SK-N-SH (cell line): ENCODE data around the gene IFI6. TPM values are rescaled to one million over a fixed set of nuclear protein-coding genes. Genes with fewer than 3 reads are reported as not detected.

Experiments used
- CTCF ChIA-PET: fragments of 300-600, 350-600 bp; formaldehyde crosslinking; extraction: SDS; loops from one replicate; lab custom pipeline; 2021; lab: Yijun Ruan, JAX
- POLR2A ChIA-PET: fragments of 350-600 bp; sonication (Branson Sonifier 250); formaldehyde crosslinking; extraction: SDS; loops from one replicate; lab custom pipeline; 2020; ENCODE audit warnings: antibody characterized with exemption, inconsistent platforms; lab: Yijun Ruan, JAX
- DNase-seq: peaks from one replicate; pipeline ENCODE4 v3.0.0; 2012
- H2AFZ ChIP-seq: fragments of 200-600 bp; sonication (generic); 2 replicates; pipeline ENCODE4 v1.8.1; 2016; ENCODE audit warnings: antibody characterized with exemption, mild to moderate bottlenecking, low read depth
- H3F3A ChIP-seq: fragments of 200-600 bp; sonication (generic); replicated peaks from 2 replicates; pipeline ENCODE3; 2016; ENCODE audit warnings: antibody characterized with exemption, mild to moderate bottlenecking; ENCODE audit not compliant: insufficient read depth
- H3K27ac ChIP-seq, 2 experiments: fragments of 200-500 bp in 1 of 2; fragments of 200-600 bp in 1 of 2; sonication (Bioruptor generic) in 1 of 2; sonication (generic), shearing (Covaris generic) in 1 of 2; 2 replicates each; pipeline versions ENCODE4 v1.5.1 to v1.6.1; 2014 to 2016; ENCODE audit warnings: low read depth in 2 of 2, inconsistent platforms in 1 of 2, low read length in 1 of 2, mild to moderate bottlenecking in 1 of 2, mixed read lengths in 1 of 2
- H3K27me3 ChIP-seq: fragments of 200-600 bp; sonication (generic), shearing (Covaris generic); 2 replicates; pipeline ENCODE4 v1.6.1; 2016; ENCODE audit warnings: mixed run types; ENCODE audit not compliant: insufficient read depth
- H3K36me3 ChIP-seq, 2 experiments: fragments of 200-500 bp in 1 of 2; fragments of 200-600 bp in 1 of 2; sonication (Bioruptor generic) in 1 of 2; sonication (generic) in 1 of 2; replicated peaks in 1 of 2; 2 replicates each; pipeline versions ENCODE3 to v1.5.1; 2014 to 2016; ENCODE audit warnings: low read length in 1 of 2, mild to moderate bottlenecking in 1 of 2; ENCODE audit not compliant: insufficient read depth in 2 of 2, control insufficient read depth in 1 of 2
- H3K4me1 ChIP-seq, 2 experiments: fragments of 200-500 bp in 1 of 2; fragments of 200-600 bp in 1 of 2; sonication (Bioruptor generic) in 1 of 2; sonication (generic), shearing (Covaris generic) in 1 of 2; 2 replicates each; pipeline versions ENCODE4 v1.5.1 to v1.6.1; 2014 to 2016; ENCODE audit warnings: low read depth in 1 of 2, low read length in 1 of 2, mixed run types in 1 of 2; ENCODE audit not compliant: insufficient read depth in 2 of 2, control insufficient read depth in 1 of 2
- H3K4me2 ChIP-seq: fragments of 200-600 bp; sonication (generic), shearing (Covaris generic); 2 replicates; pipeline ENCODE4 v1.6.1; 2017; ENCODE audit warnings: mixed run types
- H3K4me3 ChIP-seq, 2 experiments: fragments of 200-500 bp in 1 of 2; fragments of 200-600 bp in 1 of 2; sonication (Bioruptor generic) in 1 of 2; sonication (generic), shearing (Covaris generic) in 1 of 2; 2 replicates each; pipeline versions ENCODE4 v1.5.1 to v1.8.1; 2014 to 2016; ENCODE audit warnings: low read depth in 2 of 2, inconsistent platforms in 1 of 2, low read length in 1 of 2, mild to moderate bottlenecking in 1 of 2, mixed read lengths in 1 of 2, moderate library complexity in 1 of 2
- H3K79me2 ChIP-seq: fragments of 200-600 bp; sonication (generic); 2 replicates; pipeline ENCODE4 v1.8.1; 2017; ENCODE audit warnings: mild to moderate bottlenecking; ENCODE audit not compliant: insufficient read depth
- H3K9ac ChIP-seq: fragments of 200-600 bp; sonication (generic); 2 replicates; pipeline ENCODE4 v1.6.1; 2017; ENCODE audit warnings: mixed run types
- H3K9me2 ChIP-seq: fragments of 200-600 bp; sonication (generic); 2 replicates; pipeline ENCODE4 v1.6.1; 2017; ENCODE audit warnings: mixed run types
- H3K9me3 ChIP-seq: fragments of 200-600 bp; sonication (generic); 2 replicates; pipeline ENCODE4 v1.6.1; 2017; ENCODE audit warnings: mixed run types, mild to moderate bottlenecking, moderate library complexity
- H4K20me1 ChIP-seq: fragments of 200-600 bp; sonication (generic); 2 replicates; pipeline ENCODE4 v1.6.1; 2017; ENCODE audit warnings: mild to moderate bottlenecking, mixed run types; ENCODE audit not compliant: insufficient read depth
- EZH2phosphoT487 ChIP-seq: fragments of 200-600 bp; sonication (generic); IDR thresholded peaks from 2 replicates; pipeline ENCODE4 v1.6.1; 2017; ENCODE audit warnings: low read depth, mixed run types, mild to moderate bottlenecking, antibody characterized with exemption, moderate library complexity, borderline replicate concordance
- FOSL2 ChIP-seq: IDR thresholded peaks from 2 replicates; pipeline ENCODE4 v1.4.0; 2012; ENCODE audit warnings: low read depth, mild to moderate bottlenecking, moderate library complexity, borderline replicate concordance
- MEF2A ChIP-seq: IDR thresholded peaks from 2 replicates; pipeline ENCODE4 v1.4.0; 2012; ENCODE audit warnings: low read depth, borderline replicate concordance
- MXI1 ChIP-seq: IDR thresholded peaks from 2 replicates; pipeline ENCODE4 v1.6.1; 2012; ENCODE audit warnings: mild to moderate bottlenecking, low read depth, low read length, improper control_type of control experiment
- POLR2AphosphoS5 ChIP-seq: IDR thresholded peaks from 2 replicates; pipeline ENCODE4 v1.6.1; 2012; ENCODE audit warnings: low read depth, low read length
- RAD21 ChIP-seq: IDR thresholded peaks from 2 replicates; pipeline ENCODE4 v1.6.1; 2012; ENCODE audit warnings: mild to moderate bottlenecking, low read length
- RCOR1 ChIP-seq: fragments of 150-350 bp; IDR thresholded peaks from 2 replicates; pipeline ENCODE4 v1.6.1; 2017; ENCODE audit warnings: antibody characterized with exemption, low read length
- RFX5 ChIP-seq: IDR thresholded peaks from 2 replicates; pipeline ENCODE4 v1.6.1; 2012; ENCODE audit warnings: mild to moderate bottlenecking, improper control_type of control experiment, low read length
- RXRA ChIP-seq: IDR thresholded peaks from 2 replicates; pipeline ENCODE4 v1.4.0; 2012; ENCODE audit warnings: low read depth, mild to moderate bottlenecking, borderline replicate concordance
- USF2 ChIP-seq: fragments of 150-350 bp; IDR thresholded peaks from 2 replicates; pipeline ENCODE4 v1.6.1; 2017; ENCODE audit warnings: antibody characterized with exemption, low read length, low read depth, borderline replicate concordance
- WGBS: methylation state at CpG from one replicate; pipeline ENCODE4 v1.1.6; 2017; ENCODE audit warnings: low lambda C conversion rate; 5-methylcytosine and 5-hydroxymethylcytosine counted together
- polyA plus RNA-seq, 3 experiments: library from polyadenylated mRNA; depleted of rRNA; stranded (reverse); fragments of >200 nt; gene quantifications; 2 replicates each; pipeline ENCODE4 v1.2.3, GENCODE V29; 2012
- TF ChIP-seq, protein P1 (sequence below): IDR thresholded peaks from 2 replicates; pipeline ENCODE4 v1.6.1; 2012; ENCODE audit warnings: mild to moderate bottlenecking, low read depth, low read length, moderate library complexity
- TF ChIP-seq, protein P2 (sequence below): IDR thresholded peaks from 2 replicates; pipeline ENCODE4 v1.4.0; 2012; ENCODE audit warnings: low read depth, borderline replicate concordance
- TF ChIP-seq, protein P3 (sequence below): IDR thresholded peaks from 2 replicates; pipeline ENCODE4; 2012

The IFI6 gene
- polyA plus RNA-seq, 1 of the 3 experiments (the other 2 are of a cell fraction) = 35.6 TPM

- H3K4me3 ChIP-seq = no peak overlapping the region
- WGBS = 79% methylated on average over 19 of the region's 63 CpGs
- no peaks in the 10 kb centered on the region for H4K20me1 ChIP-seq
- POLR2A ChIA-PET = no interaction called here
- H3K4me2 ChIP-seq = no peak overlapping the region
- no peaks in the 10 kb centered on the region for H3K36me3 ChIP-seq
- H2AFZ ChIP-seq = no peak overlapping the region
- H3K9me3 ChIP-seq = no peaks in the 10 kb centered on the region
- H3K27ac ChIP-seq = no peak overlapping the region
- H3K9ac ChIP-seq = no peak overlapping the region
- H3K9me2 ChIP-seq = no peaks in the 10 kb centered on the region
- peak; percentile 58 for DNase-seq
- no peaks in the 10 kb centered on the region for H3K79me2 ChIP-seq
- no peaks in the 10 kb centered on the region for H3K27me3 ChIP-seq
- no peaks in the 10 kb centered on the region for H3F3A ChIP-seq
- H3K4me1 ChIP-seq = peaks cover 0 to 2% of the 10 kb centered on the region in 2 experiments; a peak in 1 of 4 replicates
- TF ChIP-seq, protein P1, sequence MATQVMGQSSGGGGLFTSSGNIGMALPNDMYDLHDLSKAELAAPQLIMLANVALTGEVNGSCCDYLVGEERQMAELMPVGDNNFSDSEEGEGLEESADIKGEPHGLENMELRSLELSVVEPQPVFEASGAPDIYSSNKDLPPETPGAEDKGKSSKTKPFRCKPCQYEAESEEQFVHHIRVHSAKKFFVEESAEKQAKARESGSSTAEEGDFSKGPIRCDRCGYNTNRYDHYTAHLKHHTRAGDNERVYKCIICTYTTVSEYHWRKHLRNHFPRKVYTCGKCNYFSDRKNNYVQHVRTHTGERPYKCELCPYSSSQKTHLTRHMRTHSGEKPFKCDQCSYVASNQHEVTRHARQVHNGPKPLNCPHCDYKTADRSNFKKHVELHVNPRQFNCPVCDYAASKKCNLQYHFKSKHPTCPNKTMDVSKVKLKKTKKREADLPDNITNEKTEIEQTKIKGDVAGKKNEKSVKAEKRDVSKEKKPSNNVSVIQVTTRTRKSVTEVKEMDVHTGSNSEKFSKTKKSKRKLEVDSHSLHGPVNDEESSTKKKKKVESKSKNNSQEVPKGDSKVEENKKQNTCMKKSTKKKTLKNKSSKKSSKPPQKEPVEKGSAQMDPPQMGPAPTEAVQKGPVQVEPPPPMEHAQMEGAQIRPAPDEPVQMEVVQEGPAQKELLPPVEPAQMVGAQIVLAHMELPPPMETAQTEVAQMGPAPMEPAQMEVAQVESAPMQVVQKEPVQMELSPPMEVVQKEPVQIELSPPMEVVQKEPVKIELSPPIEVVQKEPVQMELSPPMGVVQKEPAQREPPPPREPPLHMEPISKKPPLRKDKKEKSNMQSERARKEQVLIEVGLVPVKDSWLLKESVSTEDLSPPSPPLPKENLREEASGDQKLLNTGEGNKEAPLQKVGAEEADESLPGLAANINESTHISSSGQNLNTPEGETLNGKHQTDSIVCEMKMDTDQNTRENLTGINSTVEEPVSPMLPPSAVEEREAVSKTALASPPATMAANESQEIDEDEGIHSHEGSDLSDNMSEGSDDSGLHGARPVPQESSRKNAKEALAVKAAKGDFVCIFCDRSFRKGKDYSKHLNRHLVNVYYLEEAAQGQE = no peak
- TF ChIP-seq POLR2AphosphoS5 (no peak), RXRA (no peak), RFX5 (no peak), MEF2A (no peak), RAD21 (no peak), RCOR1 (no peak), USF2 (no peak), EZH2phosphoT487 (no peak), FOSL2 (no peak), MXI1 (no peak)
- TF ChIP-seq, protein P2, sequence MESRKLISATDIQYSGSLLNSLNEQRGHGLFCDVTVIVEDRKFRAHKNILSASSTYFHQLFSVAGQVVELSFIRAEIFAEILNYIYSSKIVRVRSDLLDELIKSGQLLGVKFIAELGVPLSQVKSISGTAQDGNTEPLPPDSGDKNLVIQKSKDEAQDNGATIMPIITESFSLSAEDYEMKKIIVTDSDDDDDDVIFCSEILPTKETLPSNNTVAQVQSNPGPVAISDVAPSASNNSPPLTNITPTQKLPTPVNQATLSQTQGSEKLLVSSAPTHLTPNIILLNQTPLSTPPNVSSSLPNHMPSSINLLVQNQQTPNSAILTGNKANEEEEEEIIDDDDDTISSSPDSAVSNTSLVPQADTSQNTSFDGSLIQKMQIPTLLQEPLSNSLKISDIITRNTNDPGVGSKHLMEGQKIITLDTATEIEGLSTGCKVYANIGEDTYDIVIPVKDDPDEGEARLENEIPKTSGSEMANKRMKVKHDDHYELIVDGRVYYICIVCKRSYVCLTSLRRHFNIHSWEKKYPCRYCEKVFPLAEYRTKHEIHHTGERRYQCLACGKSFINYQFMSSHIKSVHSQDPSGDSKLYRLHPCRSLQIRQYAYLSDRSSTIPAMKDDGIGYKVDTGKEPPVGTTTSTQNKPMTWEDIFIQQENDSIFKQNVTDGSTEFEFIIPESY = no peak
- TF ChIP-seq, protein P3, sequence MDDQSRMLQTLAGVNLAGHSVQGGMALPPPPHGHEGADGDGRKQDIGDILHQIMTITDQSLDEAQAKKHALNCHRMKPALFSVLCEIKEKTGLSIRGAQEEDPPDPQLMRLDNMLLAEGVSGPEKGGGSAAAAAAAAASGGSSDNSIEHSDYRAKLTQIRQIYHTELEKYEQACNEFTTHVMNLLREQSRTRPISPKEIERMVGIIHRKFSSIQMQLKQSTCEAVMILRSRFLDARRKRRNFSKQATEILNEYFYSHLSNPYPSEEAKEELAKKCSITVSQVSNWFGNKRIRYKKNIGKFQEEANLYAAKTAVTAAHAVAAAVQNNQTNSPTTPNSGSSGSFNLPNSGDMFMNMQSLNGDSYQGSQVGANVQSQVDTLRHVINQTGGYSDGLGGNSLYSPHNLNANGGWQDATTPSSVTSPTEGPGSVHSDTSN = no peak
- CTCF ChIA-PET = interaction anchor here (1.3 kb wide), 1 partner anchor 26 kb away, joined by 4 read pairs; no protein-coding TSS in a partner anchor
These were observed 37.6 kb downstream of the IFI6 start for GRCh38 chr1:27634177-27634984.
